ENCODE data around the gene CFAP46.

CFAP46 gene

GRCh38 chr10:132984008-132984295, 41.6 kb upstream of the CFAP46 start:
- ATAC-seq: no peak
- TF ChIP-seq, protein P1, sequence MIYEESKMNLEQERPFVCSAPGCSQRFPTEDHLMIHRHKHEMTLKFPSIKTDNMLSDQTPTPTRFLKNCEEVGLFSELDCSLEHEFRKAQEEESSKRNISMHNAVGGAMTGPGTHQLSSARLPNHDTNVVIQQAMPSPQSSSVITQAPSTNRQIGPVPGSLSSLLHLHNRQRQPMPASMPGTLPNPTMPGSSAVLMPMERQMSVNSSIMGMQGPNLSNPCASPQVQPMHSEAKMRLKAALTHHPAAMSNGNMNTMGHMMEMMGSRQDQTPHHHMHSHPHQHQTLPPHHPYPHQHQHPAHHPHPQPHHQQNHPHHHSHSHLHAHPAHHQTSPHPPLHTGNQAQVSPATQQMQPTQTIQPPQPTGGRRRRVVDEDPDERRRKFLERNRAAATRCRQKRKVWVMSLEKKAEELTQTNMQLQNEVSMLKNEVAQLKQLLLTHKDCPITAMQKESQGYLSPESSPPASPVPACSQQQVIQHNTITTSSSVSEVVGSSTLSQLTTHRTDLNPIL (CRISPR knock-in tag; IDR thresholded peaks at IDR 0.05; ENCODE audit: low read depth): no peak
- TF ChIP-seq CSDC2 (CRISPR knock-in tag; IDR thresholded peaks at IDR 0.05): no peak
- TF ChIP-seq, protein P2, sequence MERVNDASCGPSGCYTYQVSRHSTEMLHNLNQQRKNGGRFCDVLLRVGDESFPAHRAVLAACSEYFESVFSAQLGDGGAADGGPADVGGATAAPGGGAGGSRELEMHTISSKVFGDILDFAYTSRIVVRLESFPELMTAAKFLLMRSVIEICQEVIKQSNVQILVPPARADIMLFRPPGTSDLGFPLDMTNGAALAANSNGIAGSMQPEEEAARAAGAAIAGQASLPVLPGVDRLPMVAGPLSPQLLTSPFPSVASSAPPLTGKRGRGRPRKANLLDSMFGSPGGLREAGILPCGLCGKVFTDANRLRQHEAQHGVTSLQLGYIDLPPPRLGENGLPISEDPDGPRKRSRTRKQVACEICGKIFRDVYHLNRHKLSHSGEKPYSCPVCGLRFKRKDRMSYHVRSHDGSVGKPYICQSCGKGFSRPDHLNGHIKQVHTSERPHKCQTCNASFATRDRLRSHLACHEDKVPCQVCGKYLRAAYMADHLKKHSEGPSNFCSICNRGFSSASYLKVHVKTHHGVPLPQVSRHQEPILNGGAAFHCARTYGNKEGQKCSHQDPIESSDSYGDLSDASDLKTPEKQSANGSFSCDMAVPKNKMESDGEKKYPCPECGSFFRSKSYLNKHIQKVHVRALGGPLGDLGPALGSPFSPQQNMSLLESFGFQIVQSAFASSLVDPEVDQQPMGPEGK (CRISPR knock-in tag; IDR thresholded peaks at IDR 0.05; ENCODE audit: borderline replicate concordance): no peak
- no peak for TF ChIP-seq ZFP30 (CRISPR knock-in tag; IDR thresholded peaks at IDR 0.05)
- TF ChIP-seq ZC3H10 (CRISPR knock-in tag; IDR thresholded peaks at IDR 0.05): no peak

DNA sequence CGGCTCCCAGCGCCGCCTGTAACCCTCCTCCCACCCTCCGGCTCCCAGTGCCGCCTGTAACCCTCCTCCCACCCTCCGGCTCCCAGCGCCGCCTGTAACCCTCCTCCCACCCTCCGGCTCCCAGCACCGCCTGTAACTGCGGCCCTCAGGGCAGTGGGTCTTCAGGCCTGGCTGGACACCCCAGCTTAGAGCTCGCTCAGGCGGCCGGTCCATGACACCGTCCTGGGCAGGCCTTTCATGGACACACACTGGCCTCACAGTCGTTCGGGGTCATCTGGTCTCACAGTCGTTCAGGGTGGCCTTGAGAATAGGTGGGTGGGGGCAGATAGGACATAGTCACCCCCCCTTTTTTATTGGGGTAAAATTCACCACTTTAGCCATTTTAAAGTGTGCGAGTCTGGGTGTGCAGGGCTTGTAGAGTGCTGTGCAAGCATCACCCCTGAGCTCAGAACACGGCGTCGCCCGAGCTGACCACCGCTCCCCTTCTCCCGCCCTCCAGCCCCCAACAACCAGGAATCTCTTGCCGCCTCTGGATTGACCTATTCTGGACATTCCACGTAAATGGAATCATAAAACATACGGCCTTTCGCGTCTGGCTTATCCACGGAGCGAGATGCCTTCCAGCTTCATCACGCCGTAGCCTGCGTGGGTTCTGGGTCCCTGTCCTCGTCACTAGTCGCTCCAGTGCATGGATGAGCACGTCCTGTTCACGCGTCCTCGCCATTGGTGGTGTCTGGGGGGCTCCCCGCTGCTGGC, 41.1 kb upstream of the CFAP46 start:
- no peak for ATAC-seq
- TF ChIP-seq PPARA (CRISPR knock-in tag; IDR thresholded peaks at IDR 0.05; ENCODE audit: borderline replicate concordance): no peak
- TF ChIP-seq CSRNP3 (CRISPR knock-in tag; IDR thresholded peaks at IDR 0.05): no peak
- no peak for TF ChIP-seq ZNF70 (CRISPR knock-in tag; IDR thresholded peaks at IDR 0.05)
- TF ChIP-seq ARNTL (CRISPR knock-in tag; IDR thresholded peaks at IDR 0.05; ENCODE audit: borderline replicate concordance, low read depth): no peak

DNA sequence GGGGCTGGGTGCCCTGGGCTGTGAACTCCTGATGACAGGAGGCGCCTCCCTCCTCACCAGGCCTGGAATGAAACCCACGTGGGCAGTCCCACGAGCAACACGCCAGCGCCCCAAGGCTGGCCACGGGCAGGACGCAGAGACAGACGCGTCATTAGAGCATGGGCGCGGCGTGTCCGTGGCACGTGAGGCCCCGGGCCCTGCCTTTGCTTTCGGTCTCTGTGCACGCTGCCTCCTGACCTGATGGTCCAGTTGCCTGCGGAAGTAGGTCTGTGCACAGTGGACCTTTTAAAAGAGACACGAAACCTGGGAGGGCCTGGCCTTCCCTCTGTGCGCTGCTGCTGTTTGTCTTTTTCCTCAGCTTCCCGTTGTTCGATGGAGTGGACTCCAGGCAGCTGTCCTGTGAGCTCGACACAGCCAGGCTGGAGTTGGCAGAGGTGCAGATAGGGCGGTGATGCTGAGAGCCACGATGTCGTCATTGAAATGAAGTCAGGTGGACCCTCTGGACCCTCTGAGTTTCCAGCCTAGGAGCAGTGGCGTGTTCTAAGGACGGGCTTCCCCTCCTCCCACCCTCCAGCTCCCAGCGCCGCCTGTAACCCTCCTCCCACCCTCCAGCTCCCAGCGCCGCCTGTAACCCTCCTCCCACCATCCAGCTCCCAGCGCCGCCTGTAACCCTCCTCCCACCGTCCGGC, 40.1 kb upstream of the CFAP46 start:
- ATAC-seq: no peak

DNA sequence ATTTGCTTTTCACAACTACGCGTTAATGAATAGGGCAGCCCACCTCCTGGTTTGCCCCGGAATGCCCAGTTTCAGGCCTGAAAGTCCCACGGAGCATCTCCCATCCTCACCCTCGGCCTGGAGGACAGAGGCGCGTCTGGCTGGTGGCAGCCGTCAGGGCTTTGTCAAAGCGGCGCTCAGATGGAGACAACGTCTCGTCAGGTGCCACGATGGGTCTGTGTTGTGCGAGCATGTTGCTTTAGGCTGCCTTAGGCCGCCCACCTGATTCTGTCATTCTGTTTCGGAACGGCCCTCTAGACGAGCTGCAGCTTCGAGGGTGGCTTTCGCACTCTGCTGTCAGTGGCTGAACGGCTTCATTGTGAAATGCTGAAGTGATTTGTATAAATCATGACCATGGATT, 39.4 kb upstream of the CFAP46 start:
- no peak for ATAC-seq
- TF ChIP-seq CSDC2 (CRISPR knock-in tag; IDR thresholded peaks at IDR 0.05): no peak
- no peak for TF ChIP-seq ZNF8 (CRISPR knock-in tag; IDR thresholded peaks at IDR 0.05)
- TF ChIP-seq ZFP30 (CRISPR knock-in tag; IDR thresholded peaks at IDR 0.05): no peak
- TF ChIP-seq ESRRG (CRISPR knock-in tag; IDR thresholded peaks at IDR 0.05): no peak
- TF ChIP-seq OSR1 (CRISPR knock-in tag; IDR thresholded peaks at IDR 0.05): no peak
- no peak for TF ChIP-seq CSRNP3 (CRISPR knock-in tag; IDR thresholded peaks at IDR 0.05)
- TF ChIP-seq ISL1 (CRISPR knock-in tag; IDR thresholded peaks at IDR 0.05): no peak
- TF ChIP-seq RARB (CRISPR knock-in tag; IDR thresholded peaks at IDR 0.05): no peak
- TF ChIP-seq BACH2 (CRISPR knock-in tag; IDR thresholded peaks at IDR 0.05; ENCODE audit: borderline replicate concordance): no peak
- TF ChIP-seq ZNF70 (CRISPR knock-in tag; IDR thresholded peaks at IDR 0.05): no peak
- TF ChIP-seq, protein P2 (CRISPR knock-in tag; IDR thresholded peaks at IDR 0.05; ENCODE audit: borderline replicate concordance): no peak
- TF ChIP-seq SNAI2 (CRISPR knock-in tag; IDR thresholded peaks at IDR 0.05): no peak
- TF ChIP-seq PPARA (CRISPR knock-in tag; IDR thresholded peaks at IDR 0.05; ENCODE audit: borderline replicate concordance): no peak
- TF ChIP-seq TOX (CRISPR knock-in tag; IDR thresholded peaks at IDR 0.05; ENCODE audit: borderline replicate concordance): no peak

More for the DNA sequence above, 40.1 kb upstream of the CFAP46 start:
- TF ChIP-seq ZC3H10 (CRISPR knock-in tag; IDR thresholded peaks at IDR 0.05) (no peak), ZNF70 (CRISPR knock-in tag; IDR thresholded peaks at IDR 0.05) (no peak), GLIS3 (CRISPR knock-in tag; IDR thresholded peaks at IDR 0.05) (no peak), ESRRG (CRISPR knock-in tag; IDR thresholded peaks at IDR 0.05) (no peak), SNAI2 (CRISPR knock-in tag; IDR thresholded peaks at IDR 0.05) (no peak), RARB (CRISPR knock-in tag; IDR thresholded peaks at IDR 0.05) (no peak), CSRNP3 (CRISPR knock-in tag; IDR thresholded peaks at IDR 0.05) (no peak), TCF4 (CRISPR knock-in tag; IDR thresholded peaks at IDR 0.05; ENCODE audit: borderline replicate concordance) (no peak), CSDC2 (CRISPR knock-in tag; IDR thresholded peaks at IDR 0.05) (no peak), ZNF8 (CRISPR knock-in tag; IDR thresholded peaks at IDR 0.05) (no peak), ISL1 (CRISPR knock-in tag; IDR thresholded peaks at IDR 0.05) (no peak), TOX (CRISPR knock-in tag; IDR thresholded peaks at IDR 0.05; ENCODE audit: borderline replicate concordance) (no peak)
- TF ChIP-seq, protein P3, sequence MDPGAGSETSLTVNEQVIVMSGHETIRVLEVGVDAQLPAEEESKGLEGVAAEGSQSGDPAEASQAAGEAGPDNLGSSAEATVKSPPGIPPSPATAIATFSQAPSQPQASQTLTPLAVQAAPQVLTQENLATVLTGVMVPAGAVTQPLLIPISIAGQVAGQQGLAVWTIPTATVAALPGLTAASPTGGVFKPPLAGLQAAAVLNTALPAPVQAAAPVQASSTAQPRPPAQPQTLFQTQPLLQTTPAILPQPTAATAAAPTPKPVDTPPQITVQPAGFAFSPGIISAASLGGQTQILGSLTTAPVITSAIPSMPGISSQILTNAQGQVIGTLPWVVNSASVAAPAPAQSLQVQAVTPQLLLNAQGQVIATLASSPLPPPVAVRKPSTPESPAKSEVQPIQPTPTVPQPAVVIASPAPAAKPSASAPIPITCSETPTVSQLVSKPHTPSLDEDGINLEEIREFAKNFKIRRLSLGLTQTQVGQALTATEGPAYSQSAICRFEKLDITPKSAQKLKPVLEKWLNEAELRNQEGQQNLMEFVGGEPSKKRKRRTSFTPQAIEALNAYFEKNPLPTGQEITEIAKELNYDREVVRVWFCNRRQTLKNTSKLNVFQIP (CRISPR knock-in tag; IDR thresholded peaks at IDR 0.05; ENCODE audit: borderline replicate concordance, low read depth): no peak

Data from SK-N-SH treated with all-trans-retinoic acid at 6 μM for 48 hours (cell line).